T-helper 2 cell treated with Interferon-gamma antibody and Interleukin-4, amounts not matched to agents 5 μg/mL and 100 μg/mL, for 36 hours (primary cell): ENCODE results near the gene CYB561D1.
A peak's percentile ranks its signal among the peaks of the same experiment; 100 is the strongest.

Experiments used
- DNase-seq: peaks from one replicate; pipeline ENCODE4 v3.0.0; 2021; ENCODE audit warnings: low spot score
- H3K27ac Mint-ChIP-seq: one replicate; pipeline ENCODE4 v1.8.0; 2021; ENCODE audit warnings: mild to moderate bottlenecking, mixed read lengths
- H3K27me3 Mint-ChIP-seq: one replicate; pipeline ENCODE4 v1.8.0; 2021; ENCODE audit warnings: low read depth, mixed read lengths
- H3K36me3 Mint-ChIP-seq: one replicate; pipeline ENCODE4 v1.8.0; 2021; ENCODE audit warnings: low read depth, mixed read lengths
- H3K4me1 Mint-ChIP-seq: one replicate; pipeline ENCODE4 v1.8.0; 2021; ENCODE audit warnings: low read depth, mixed read lengths
- H3K4me3 Mint-ChIP-seq: one replicate; pipeline ENCODE4 v1.8.0; 2022; ENCODE audit warnings: mild to moderate bottlenecking, moderate library complexity, mixed read lengths
- H3K9me3 Mint-ChIP-seq: one replicate; pipeline ENCODE4 v1.8.0; 2021; ENCODE audit warnings: mixed read lengths

The CYB561D1 gene

GRCh38 chr1:109517337-109517736 is 23.4 kb downstream of the CYB561D1 start:
- Mint-ChIP-seq H3K4me1 (no peaks in the 10 kb centered on the region), H3K36me3 (no peaks in the 10 kb centered on the region), H3K27ac (no peak overlapping the region), H3K9me3 (no peaks in the 10 kb centered on the region), H3K4me3 (no peak overlapping the region), H3K27me3 (peaks cover 19% of the 10 kb centered on the region)
- DNase-seq = no peak

- Mint-ChIP-seq H3K27me3 (peaks cover 26% of the 10 kb centered on the region), H3K4me1 (no peaks in the 10 kb centered on the region), H3K27ac (no peak overlapping the region), H3K36me3 (no peaks in the 10 kb centered on the region), H3K4me3 (no peak overlapping the region), H3K9me3 (no peaks in the 10 kb centered on the region)
- DNase-seq = no peak
Observed at GRCh38 chr1:109521002-109521951, 27.4 kb downstream of the CYB561D1 start.

- DNase-seq = no peak
- Mint-ChIP-seq H3K4me3 (no peak overlapping the region), H3K36me3 (no peaks in the 10 kb centered on the region), H3K27me3 (peaks cover 25% of the 10 kb centered on the region), H3K4me1 (no peaks in the 10 kb centered on the region), H3K9me3 (no peaks in the 10 kb centered on the region), H3K27ac (no peak overlapping the region)
Observed at GRCh38 chr1:109522026-109522425, 28.1 kb downstream of the CYB561D1 start.

DNA sequence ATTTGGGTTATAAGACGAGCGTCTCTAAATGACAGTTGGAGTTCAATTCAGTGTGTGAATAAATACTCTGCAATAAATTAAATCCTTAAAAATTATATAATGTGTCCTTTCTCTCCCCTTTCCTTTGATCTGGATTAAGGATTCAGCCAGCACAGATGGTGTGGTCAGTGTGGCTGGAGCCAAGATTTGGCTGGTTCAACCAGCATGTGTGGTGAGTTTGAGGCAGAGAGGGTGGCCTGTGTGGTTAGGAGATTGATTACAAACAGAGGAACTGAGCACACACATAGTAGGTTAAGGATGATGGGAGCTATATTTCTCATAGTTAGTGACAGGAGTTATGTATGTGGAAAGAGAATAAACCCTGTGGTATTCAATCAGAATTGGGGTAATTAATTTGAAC is 29.8 kb downstream of the CYB561D1 start:
- no peaks in the 10 kb centered on the region for H3K4me1 Mint-ChIP-seq
- H3K27ac Mint-ChIP-seq = no peak overlapping the region
- no peak for DNase-seq
- no peaks in the 10 kb centered on the region for H3K36me3 Mint-ChIP-seq
- no peak overlapping the region for H3K4me3 Mint-ChIP-seq
- H3K9me3 Mint-ChIP-seq = no peaks in the 10 kb centered on the region
- peaks cover 25% of the 10 kb centered on the region for H3K27me3 Mint-ChIP-seq

- Mint-ChIP-seq H3K27ac (no peak overlapping the region), H3K27me3 (peaks cover 18% of the 10 kb centered on the region), H3K4me1 (peaks cover 11% of the 10 kb centered on the region), H3K36me3 (no peaks in the 10 kb centered on the region), H3K9me3 (no peaks in the 10 kb centered on the region), H3K4me3 (no peak overlapping the region)
- no peak for DNase-seq
Observed at GRCh38 chr1:109527098-109527811, 33.4 kb downstream of the CYB561D1 start.

- Mint-ChIP-seq H3K36me3 (no peaks in the 10 kb centered on the region), H3K27me3 (peaks cover 13% of the 10 kb centered on the region), H3K4me1 (peaks cover 18% of the 10 kb centered on the region), H3K4me3 (no peak overlapping the region), H3K9me3 (no peaks in the 10 kb centered on the region), H3K27ac (no peak overlapping the region)
- DNase-seq = no peak
Observed at GRCh38 chr1:109527846-109528695, 34.2 kb downstream of the CYB561D1 start.

GRCh38 chr1:109528712-109529111 is 34.8 kb downstream of the CYB561D1 start:
- no peak overlapping the region for H3K4me3 Mint-ChIP-seq
- H3K36me3 Mint-ChIP-seq = no peaks in the 10 kb centered on the region

GRCh38 chr1:109529881-109530456 is 36.1 kb downstream of the CYB561D1 start:
- H3K9me3 Mint-ChIP-seq = no peaks in the 10 kb centered on the region
- no peaks in the 10 kb centered on the region for H3K36me3 Mint-ChIP-seq
- DNase-seq = no peak
- no peak overlapping the region for H3K4me3 Mint-ChIP-seq
- peaks cover 8% of the 10 kb centered on the region for H3K27me3 Mint-ChIP-seq
- no peak overlapping the region for H3K27ac Mint-ChIP-seq
- peaks cover 19% of the 10 kb centered on the region for H3K4me1 Mint-ChIP-seq

More at GRCh38 chr1:109528712-109529111, 34.8 kb downstream of the CYB561D1 start:
- H3K27me3 Mint-ChIP-seq = peaks cover 12% of the 10 kb centered on the region
- DNase-seq = no peak
- peaks cover 19% of the 10 kb centered on the region for H3K4me1 Mint-ChIP-seq
- no peaks in the 10 kb centered on the region for H3K9me3 Mint-ChIP-seq
- peak overlapping the region; percentile 38 for H3K27ac Mint-ChIP-seq

DNA sequence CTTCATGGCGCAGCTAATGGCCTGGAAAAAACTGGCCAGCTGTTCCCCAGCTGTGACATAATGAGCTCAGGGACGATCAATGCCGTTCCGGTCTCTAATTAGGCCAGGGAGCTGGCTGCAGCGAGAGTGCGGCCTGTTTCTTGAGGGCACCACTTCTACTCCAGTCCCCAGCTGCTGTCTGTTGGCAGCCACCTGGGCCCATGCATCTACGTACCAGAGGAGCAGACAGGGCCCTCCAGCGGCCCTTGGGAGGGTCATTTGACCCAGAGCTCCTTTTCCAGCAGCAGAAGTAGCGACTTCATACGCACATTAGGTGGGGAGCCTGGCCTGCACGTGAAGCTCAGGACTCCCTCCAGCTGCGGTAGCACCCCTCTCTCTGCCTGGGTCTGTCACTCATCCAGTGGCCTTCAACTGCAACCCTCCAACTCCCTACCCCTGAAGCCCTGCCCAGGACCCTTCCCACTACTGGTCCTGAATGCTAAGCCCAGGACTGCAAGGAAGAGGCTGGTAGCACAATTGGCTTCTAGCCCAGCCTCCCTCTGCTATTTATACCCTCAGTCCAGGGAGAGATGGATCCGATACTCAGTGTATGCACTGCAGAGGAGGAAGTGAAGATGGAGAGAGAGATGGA is 36.7 kb downstream of the CYB561D1 start:
- Mint-ChIP-seq H3K36me3 (no peaks in the 10 kb centered on the region), H3K27ac (peak overlapping the region; percentile 68), H3K27me3 (peaks cover 8% of the 10 kb centered on the region), H3K4me1 (peaks cover 19% of the 10 kb centered on the region), H3K9me3 (no peaks in the 10 kb centered on the region), H3K4me3 (peak overlapping the region; percentile 54)
- no peak for DNase-seq

DNA sequence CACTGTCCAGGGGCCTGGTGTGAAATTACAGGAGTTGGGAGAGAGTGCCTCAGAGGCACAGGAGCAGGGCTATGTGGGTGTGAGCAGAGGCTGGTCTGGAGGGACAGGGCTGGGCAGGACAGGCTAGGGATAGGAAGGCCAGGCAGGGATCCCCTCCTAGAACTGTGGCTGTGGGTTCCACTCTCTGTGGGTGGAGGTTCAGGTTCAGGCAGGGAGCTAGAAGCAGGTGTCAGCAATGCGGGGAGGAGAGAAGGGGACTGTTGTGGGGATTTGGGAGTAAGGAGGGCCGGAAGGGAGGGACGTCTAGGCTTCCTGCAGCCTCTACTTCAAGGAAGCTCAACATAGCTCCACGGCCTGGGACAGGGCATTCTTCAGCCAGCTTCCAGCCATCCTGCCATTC is 37.5 kb downstream of the CYB561D1 start:
- Mint-ChIP-seq H3K4me3 (peak overlapping the region; percentile 54), H3K27ac (peak overlapping the region; percentile 68), H3K27me3 (peaks cover 2% of the 10 kb centered on the region), H3K4me1 (peaks cover 19% of the 10 kb centered on the region), H3K36me3 (no peaks in the 10 kb centered on the region), H3K9me3 (no peaks in the 10 kb centered on the region)
- no peak for DNase-seq

DNA sequence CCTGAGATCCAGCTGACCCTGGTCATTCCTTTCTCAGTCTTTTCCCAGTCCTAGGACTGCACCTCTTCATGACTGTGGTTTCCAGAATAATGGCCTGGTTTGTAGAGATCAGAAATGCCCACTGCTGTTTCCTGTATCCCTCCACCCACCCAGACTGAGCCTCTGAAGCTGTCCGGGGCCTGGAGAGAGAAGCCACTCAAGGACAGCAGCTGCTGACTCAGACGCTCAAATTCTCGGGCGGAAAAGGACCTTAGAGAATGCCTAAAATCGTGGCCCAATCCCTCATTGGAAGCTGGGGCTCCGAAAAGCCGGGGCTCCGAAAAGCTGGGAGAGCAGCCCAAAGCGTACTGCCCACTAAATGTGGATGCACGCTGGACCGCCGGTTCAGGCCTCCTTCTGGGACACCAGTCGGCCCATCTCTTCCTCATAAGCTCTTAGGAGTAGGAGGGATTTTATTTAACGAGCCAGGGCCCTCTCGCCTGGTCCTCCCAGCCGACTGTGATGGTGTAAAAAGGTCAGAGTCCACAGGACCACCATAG is 38.0 kb downstream of the CYB561D1 start:
- DNase-seq = no peak
- Mint-ChIP-seq H3K27me3 (no peaks in the 10 kb centered on the region), H3K36me3 (no peaks in the 10 kb centered on the region), H3K4me3 (peak overlapping the region; percentile 66), H3K4me1 (peaks cover 19% of the 10 kb centered on the region), H3K9me3 (no peaks in the 10 kb centered on the region), H3K27ac (peak overlapping the region; percentile 84)

- Mint-ChIP-seq H3K4me3 (peak overlapping the region; percentile 66), H3K27ac (peak overlapping the region; percentile 84), H3K36me3 (no peaks in the 10 kb centered on the region), H3K4me1 (peaks cover 19% of the 10 kb centered on the region), H3K9me3 (no peaks in the 10 kb centered on the region), H3K27me3 (no peaks in the 10 kb centered on the region)
- DNase-seq = peak; percentile 82
Observed at GRCh38 chr1:109532365-109533136, 38.7 kb downstream of the CYB561D1 start.
